NCI-H510A treated with DMSO at 0.1 percent for 48 hours (cell line): ENCODE results near the gene GMPPB.
"Not testable (repeated sequence)": the region's sequence is repeated elsewhere in the genome, so short reads cannot be mapped to it uniquely, and the experiment has no call there.

ENCODE experiments used
- DNase-seq: peaks from one replicate; lab custom pipeline; 2025; lab: John Stamatoyannopoulos, UW

Gene GMPPB

DNA sequence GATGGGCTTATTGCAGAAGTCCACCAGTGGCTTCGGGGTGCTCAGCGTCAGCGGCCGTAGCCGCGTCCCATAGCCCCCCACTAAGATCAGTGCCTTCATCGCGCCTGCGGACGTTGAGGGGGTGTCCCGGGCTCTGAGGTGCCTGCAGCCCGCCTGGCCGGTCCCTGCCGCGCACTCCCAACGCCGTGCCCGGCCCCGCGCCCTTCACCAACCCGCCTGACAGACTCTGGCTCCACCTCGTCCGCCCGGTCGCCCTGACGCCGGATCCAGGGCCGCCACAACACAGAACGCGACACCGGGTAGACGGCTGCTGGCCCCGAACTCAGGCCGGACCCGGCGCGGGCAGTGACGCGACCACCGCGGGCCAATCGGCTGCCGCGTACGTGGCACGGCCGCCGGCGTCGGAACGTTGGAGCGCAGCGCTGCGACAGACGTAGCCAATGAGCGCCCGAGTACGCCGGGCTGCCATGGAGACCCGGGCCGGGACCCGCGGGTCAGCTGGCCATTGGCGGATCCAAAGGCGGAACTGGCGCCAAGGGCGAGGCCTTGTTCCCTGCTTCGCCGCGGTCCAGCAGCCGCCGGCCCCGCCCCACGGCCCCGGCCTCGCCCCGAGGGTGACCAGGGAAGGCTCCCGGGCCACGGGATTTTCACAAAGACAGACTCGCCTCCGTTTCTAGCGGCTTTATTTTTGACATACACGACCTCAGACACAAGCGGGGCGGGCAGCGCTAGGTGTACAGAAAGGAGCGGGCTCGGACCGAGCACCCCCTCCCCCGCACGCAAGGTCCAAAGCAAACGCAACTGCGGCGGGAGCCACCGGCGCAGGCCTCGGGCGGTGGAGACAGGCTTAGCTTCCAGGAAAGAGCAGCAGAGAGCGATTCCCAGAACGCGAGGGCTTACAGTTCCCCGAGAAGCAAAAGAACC is at the start of gene GMPPB:
Gene GMPPB (minus strand): TSS at position 324 of the 924 bp plus-strand sequence. CDS start 225 bp downstream, at position 99.
- DNase-seq = peak; percentile 69

DNA sequence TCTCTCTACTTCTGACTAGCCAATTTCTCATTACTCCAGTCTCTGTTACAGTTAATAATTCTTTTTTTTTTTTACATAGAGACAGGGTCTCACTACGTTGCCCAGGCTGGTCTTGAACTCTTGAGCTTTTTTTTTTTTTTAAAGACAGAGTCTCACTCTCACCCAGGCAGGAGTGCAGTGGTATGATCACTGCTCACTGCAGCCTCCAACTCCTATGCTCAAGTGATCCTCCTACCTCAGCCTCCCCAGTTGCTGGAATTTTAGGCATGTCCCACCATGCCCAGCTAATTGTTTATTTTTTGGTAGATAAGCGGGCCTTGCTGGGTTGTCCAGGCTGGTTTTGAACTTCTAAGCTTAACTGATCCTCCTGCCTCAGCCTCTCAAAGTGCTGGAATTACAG is 49.0 kb upstream of the GMPPB start:
- DNase-seq = no peak

DNA sequence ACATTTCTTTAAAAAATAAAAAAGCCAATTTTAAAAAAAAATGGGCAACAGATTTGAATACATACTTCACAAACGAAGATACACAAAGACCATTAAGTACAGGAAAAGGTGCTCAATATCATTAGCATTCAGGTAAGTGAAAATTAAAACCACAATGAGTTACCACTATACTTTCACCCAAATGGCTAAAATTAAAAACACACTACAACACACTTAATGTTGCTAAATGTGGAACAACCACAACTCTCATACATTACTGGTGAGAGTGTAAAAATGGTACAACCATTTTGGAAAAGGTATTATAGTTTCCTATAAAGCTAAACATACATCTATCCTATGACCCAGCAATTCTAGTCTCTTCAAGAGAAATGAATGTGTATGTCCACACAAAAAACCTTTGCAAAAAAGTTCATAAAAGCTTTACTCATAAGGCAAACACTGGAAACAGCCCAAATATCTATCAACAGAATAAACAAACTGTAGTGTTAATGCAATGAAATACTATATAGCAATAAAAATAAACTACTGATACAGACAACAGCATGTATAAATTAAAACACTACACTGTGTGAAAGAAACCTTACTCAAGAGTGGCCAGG is 47.7 kb upstream of the GMPPB start:
- DNase-seq = no peak

DNA sequence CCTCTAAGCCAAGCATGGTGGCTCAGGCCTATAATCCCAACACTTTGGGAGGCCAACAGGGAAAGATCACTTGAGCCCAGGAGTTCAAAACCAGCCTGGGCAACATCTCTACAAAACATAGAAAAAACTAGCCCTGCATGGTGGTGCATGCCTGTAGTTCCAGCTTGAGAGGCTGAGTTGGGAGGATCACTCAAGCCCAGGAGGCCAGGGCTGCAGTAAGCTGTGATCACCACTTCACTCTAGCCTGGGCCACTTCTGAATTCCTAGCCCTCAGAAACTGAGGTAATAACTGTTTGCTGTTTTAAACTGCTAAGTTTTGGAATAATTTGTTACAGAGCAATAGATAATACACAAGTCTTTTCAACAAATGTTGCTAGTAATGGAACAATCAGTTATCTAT is 46.2 kb upstream of the GMPPB start:
- DNase-seq = no peak

DNA sequence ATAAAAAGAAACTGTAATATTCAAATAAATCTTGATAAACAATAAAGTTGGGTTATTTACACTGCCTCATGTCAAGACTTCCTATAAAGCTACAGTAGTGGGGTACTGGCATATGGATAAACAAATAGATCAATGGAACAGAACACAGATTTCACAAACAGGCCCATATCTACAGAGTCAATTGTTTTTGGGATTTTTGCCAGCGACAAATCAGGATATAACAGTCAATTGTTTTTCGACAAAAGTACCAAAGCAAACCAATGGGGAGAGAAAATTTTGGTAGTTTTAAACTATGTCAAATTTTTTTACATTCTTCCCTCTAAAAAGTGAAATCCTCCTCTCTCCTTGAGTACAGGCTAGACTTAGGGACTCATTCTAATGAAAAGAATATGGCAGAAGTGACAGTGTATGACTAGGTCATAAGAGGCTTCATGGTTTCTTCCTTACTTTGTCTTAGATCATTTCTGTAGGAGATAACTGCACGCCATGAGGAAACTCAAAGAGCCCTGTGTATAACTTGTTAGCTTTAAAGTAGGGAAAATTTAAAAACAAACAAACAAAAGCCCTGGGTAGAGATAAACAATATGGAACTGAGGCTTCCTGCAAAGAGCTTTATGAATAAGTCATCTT is 45.6 kb upstream of the GMPPB start:
- DNase-seq = no peak

DNA sequence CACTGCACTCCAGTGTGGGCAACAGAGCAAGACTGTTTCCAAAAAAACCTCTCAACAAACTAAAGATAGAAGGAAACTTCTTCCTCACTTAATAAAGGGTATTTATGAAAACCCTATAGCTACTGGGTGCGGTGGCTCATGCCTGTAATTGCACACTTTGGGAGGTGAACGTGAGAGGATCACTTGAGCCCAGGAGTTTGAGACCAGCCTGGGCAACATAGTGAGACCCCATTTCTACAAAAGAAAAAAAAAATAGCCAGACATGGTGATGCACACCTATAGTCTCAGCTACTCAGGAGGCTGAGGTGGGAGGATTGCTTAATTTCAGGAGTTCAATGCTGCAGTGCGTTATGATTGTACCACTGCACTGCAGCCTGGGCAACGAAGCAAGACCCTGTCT is 40.2 kb upstream of the GMPPB start:
- DNase-seq = no peak

DNA sequence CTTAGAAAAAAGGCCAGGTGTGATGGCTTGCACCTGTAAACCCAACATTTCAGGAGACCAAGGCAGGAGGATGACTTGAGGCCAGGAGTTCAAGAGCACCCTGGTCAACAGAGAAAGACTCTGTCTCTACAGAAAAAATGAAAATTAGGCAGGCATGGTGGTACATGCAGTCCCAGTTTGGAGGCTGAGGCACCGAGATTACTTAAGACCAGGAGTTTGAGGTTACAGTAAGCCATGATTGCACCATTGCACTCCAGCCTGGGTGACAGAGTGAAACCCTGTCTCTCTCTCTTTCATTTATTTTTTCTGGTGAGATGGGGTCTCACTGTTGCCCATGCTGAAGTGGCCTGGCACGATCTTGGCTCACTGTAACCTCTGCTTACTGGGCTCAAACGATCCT is 37.9 kb upstream of the GMPPB start:
- DNase-seq = no peak

DNA sequence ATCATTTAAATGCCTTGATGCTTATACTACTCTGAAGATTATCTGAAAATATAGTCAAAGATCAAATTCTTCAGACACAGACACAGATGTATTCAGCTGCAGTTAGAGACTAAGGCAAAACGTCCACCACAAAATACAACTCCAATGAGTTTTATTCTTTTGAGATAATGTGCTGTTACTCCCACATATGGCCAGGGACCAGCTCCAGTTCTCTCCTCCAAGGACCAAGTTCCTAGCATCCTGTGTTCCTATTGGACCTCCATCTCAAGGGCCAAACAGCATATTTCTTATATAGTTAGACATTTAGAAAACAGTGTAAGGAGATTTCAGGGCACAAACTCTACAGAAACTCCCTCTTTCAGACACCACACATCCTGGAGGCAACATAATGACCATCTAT is 35.5 kb upstream of the GMPPB start:
- no peak for DNase-seq

DNA sequence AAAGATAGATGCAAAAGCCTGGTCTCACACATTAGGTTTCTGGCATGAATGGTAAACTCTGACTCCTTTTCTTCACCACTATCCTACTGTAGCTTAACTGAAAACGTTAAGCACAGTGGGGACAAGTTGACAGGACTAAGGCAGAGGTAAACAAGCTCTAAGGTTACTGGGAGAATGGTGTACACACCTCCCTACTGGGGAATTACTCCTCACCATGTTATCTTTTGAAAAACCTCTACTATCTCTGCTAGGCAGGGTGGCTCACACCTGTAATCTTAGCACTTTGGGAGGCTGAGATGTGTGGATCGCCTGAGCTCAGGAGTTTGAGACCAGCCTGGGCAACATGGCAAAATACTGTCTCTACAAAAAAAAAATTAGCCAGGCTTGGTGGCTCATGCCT is 33.4 kb upstream of the GMPPB start:
- no peak for DNase-seq

DNA sequence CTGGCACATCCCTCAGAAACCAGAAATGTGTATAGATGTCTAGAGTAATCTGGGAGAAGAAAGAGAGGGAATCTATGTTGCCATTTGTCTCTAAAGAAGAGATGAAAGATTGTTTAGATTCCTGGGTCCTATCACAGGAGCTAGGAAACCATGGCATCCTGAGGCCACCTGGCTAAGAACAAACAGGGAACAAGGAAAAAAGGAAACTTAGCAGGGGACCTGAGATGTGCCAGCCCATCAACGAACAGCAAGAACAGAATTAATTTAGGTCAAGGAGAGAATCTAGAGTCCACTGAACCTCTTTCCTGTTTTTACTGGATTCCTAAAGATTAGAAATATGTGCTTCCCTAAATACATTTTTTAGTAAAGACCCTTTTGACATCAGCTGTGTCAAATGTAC is 32.3 kb upstream of the GMPPB start:
- no peak for DNase-seq

DNA sequence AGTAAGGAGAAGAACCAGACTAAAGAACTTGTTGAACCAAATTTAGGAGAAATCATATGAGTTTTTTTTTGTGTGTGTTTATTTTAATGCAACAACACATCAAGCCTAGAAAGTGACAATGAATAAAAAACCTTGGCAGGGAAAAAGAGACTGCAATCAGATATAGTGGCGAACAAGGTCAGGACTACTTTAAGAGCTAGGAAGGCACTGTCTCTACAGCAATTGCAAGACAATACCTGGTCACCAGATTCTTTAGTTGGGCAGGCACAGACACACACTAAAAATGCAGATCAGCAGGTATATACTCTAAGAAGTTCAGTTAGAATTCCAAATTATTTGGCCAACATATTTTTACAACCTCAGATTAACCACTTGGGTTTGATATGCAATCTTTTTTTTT is 30.8 kb upstream of the GMPPB start:
- no peak for DNase-seq

DNA sequence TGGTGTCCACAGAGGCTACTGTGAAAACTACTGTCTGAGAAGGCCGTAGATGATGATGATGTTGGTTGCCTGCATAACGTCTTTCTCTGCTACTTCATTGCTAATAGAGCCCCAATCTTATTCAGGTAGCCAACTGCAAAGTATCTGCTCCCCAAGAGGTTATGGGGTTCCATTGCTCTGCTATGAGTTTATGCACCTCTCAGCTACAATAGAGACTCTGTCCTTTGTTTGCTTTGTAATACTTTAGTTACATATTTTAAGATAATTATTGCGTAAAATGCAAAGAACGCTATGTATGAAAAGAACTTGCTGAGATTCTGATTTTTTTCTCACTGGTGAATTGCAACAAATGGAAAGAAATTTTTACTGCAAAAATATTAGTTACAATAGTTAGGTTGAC is 27.8 kb upstream of the GMPPB start:
- no peak for DNase-seq

DNA sequence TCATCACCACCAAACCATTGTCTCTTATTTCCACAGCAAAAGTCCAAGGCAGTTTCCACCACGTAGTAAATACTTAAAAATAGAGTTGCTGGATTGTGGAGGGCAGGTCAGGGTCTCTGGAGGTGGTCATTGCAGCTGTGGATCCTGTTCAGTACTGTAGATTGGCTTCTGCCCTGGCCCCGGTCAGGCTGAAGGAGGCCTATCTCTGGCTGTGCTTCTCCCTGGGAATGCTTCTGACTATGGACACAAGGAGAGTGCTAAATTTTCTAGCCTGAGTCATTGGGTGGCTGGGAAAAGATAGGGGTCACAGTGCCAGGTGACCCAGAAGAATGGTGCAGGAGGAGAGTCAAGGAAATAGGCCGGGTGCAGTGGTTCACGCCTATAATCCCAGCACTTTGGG is 26.3 kb upstream of the GMPPB start:
- DNase-seq = no peak

DNA sequence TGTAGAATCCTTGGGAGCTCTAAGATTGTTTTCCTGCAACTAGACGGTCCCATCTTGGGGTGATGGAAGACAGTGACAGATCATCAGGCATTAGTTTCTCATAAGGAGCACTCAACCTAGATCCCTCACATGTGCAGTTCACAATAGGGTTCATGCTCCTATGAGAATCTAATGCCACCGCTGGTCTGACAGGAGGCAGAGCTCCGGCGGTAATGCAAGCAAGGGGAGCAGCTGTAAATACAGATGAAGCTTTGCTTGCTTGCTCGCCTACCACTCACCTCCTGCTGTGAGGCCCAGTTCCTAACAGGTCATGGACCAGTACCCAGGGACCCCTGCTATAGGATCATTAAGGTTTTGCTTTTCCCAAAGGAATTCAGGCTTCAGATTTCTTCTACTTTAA is 25.1 kb upstream of the GMPPB start:
- DNase-seq = not testable (repeated sequence)

DNA sequence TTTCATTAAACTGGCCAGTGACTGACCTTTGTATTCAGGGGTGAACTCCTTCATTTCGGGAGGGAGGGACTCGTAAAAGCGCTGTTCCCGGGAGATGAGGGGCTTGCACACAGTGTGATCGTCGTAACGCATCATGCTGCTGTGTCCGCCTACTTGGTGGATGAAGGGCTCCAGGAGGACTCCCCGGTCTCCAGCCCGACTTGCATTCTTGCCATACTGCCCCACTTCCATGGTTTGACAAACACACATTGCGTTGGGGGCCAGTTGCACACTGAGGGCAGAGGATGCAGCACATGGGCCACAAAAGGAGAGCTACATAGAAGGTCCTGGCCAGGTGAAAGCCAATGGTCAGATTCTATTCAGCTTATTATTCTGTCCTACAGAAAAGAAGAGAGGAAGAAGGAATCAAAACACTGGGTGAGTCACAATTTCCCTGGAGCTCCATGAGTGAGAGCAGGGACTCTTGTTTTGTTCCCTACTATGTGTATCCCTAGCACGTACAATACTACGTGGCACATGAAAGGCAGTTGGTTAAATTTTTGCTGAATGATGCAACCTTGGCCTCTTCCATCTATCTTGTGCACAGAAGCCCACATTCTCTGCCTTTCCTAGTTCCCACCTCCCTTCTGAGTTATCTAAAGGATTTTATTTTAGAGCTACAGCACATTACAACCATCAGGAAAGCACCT is 24.2 kb upstream of the GMPPB start:
- no peak for DNase-seq

DNA sequence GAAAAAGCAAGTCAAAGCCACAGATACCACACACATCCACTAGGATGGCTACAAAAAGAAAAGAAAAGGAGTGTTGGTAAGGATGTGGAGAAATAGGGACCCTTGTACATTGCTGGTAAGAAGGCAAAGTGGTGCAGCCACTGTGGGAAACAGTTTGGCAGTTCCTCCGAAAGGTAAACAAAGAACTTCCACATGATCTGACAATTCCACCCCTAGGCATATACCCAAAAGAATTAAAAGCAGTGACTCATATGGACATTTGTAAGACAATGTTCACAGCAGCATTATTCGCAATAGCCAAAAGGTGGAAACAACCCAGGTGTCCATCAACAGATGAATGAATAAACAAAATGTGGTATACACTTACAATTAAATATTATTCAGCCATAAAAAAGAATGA is 22.2 kb upstream of the GMPPB start:
- no peak for DNase-seq

DNA sequence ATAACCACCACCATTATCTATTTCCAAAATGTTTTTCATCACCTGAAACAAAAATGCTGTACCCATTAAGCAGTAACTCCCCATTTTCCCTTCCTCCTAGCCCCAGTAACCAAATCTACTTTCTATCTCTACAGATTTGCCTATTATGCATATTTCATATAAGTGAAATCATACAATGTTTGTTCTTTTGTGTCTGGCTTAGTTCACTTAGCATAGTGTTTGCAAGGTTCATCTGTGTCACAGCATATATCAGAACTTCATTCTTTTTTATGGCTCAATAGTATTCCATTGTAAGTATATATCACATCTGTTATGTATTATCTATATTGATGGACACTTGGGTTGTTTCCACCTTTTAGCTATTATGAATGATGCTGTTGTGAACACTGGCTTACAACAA is 16.7 kb upstream of the GMPPB start:
- DNase-seq = no peak

DNA sequence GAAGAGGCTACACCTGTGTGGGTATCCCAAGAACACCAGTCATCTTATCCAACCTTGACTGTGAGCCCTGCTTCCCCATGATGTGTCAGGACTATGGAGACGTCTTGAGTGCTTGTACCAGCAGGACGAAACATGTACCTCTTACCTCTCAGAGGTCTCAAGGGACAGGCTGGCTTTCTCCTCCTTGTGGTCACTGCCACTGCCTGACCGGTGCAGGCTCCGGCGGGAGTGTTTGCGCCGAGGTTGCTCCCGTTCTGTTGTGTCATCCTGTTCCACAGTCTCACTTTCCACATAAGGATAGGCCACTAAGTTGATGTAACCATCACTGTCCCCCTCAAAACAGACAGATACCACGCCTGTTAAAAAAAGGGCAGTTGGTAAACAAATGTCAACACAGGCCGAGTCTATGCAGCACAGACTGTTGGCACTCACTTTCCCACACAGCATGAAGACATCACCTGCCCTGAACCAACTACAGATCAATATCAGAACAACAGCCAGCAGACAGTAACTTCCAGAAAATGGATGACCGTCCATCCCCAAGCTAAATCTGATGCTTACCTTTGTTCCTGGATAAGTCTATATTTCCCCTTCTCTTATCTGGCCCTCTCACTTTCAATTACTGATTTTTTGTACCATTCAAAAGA is 14.4 kb upstream of the GMPPB start:
- DNase-seq = no peak

DNA sequence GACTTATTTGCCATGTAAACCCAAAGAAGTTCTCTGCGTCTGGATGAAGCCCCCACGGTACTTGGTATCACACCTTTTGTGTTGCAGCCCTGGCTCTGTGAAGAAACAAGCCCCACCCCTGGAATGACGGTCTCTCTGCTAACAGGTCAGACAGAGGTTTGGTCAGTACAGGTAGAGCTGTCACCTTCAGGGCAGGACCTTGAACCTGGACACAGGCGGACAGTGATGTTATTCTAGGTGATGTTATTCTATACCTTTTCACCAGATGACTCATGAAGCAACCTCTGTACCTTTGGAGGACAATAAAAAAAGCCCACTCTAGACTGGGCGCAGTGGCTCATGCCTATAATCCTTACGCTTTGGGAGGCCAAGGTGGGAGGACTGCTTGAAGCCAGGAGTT is 11.0 kb upstream of the GMPPB start:
- no peak for DNase-seq

DNA sequence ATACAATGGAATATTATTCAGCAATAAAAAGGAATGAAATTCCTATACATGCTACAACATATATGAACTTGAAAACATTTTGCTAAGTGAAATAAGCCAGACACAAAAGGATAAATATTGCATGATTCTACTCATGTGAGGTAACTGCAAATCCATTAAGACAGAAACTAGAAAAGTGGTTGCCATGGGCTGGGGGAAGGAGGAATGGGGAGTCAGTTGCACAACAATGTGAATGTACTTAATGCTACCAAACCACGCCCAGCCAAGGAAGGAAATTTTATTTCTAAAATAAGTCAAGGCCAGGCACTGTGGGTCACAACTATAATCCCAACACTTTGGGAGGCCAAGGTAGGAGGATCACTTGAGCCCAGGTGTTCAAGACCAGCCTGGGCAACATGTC is 9.8 kb upstream of the GMPPB start:
- no peak for DNase-seq

DNA sequence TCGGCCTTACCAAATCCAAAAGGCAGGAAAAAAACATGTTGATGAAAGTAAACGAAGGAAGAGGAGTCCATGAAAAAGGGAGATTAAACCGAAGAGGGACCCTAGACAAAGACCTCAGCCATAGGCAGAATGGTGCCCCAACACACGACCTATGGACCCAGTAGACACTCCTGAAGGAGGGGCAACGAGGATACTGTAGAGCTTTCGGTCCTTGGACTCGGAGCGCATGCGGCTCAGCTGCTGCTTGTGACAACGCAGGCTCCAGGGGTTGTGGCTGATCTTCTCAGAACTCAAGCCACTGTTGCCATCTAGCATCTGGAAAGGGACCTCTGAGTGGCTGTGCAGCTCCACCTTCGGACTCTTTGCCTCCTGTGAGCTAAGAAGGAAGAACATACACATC is 8.8 kb upstream of the GMPPB start:
- no peak for DNase-seq

DNA sequence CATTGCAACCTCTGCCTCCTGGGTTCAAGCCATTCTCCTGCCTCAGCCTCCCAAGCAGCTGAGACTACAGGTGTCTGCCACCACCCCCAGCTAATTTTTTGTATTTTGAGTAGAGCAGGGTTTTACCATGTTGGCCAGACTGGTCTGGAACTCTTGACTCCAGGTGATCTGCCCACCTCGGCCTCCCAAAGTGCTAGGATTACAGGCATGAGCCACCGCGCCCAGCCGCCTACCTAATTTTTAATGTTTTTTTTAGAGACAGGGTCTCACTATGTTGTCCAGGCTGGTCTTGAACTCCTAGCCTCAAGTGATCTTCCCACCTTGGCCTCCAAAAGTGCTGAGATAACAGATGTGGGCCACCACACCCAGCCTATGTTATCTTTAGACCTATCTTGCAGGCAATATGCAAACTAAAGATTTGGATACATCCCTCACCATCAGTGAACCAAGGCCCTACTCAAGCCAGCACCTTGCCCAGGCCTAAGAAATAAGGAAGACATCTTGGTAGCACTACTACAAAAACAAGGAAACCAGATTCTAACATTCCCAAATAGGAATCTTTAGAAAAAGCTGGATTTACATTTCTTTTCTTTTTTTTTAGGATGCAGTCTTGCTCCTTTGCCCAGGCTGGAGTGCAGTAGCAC is 6.3 kb upstream of the GMPPB start:
- no peak for DNase-seq
